K562 (cell line): Measurements from ENCODE around the gene ULBP1. TPM values are rescaled to one million over a fixed set of nuclear protein-coding genes. Genes with fewer than 3 reads are reported as not detected.

Experiments
- DIDO1 ChIP-seq: fragments of 450-650 bp; IDR thresholded peaks from 2 replicates; pipeline ENCODE4 v1.6.1; 2016; ENCODE audit warnings: low read depth, missing biosample characterization, missing genetic modification characterization
- HMG20A ChIP-seq: fragments of 450-650 bp; formaldehyde crosslinking; conservative IDR thresholded peaks from 2 replicates; pipeline ENCODE4 v1.4.0; 2020; ENCODE audit warnings: mild to moderate bottlenecking, mixed read lengths
- ILF3 ChIP-seq: fragments of 450-650 bp; IDR thresholded peaks from 2 replicates; pipeline ENCODE4 v1.6.1; 2018; ENCODE audit warnings: antibody characterized with exemption, mild to moderate bottlenecking, moderate library complexity, borderline replicate concordance
- MEF2A ChIP-seq: IDR thresholded peaks from 2 replicates; pipeline ENCODE4 v1.6.1; 2011; ENCODE audit warnings: low read depth, mild to moderate bottlenecking, low read length, moderate library complexity; ENCODE audit not compliant: control insufficient read depth
- NBN ChIP-seq: fragments of 450-650 bp; IDR thresholded peaks from 2 replicates; pipeline ENCODE4 v1.6.1; 2016; ENCODE audit warnings: low read depth, mild to moderate bottlenecking
- RREB1 ChIP-seq: fragments of 250-450 bp; sonication (Bioruptor Pico); IDR thresholded peaks from 2 replicates; pipeline ENCODE4 v1.4.0; 2020
- SMC3 ChIP-seq: conservative IDR thresholded peaks from 2 replicates; pipeline ENCODE4 v1.6.1; 2011; ENCODE audit warnings: low read depth, low read length, improper control_type of control experiment; ENCODE audit not compliant: insufficient read depth
- ZBTB1 ChIP-seq: sonication (generic); formaldehyde crosslinking; IDR thresholded peaks from 2 replicates; pipeline ENCODE4 v1.8.1; 2023; ENCODE audit warnings: missing genetic modification reagents, low read depth, mild to moderate bottlenecking, borderline replicate concordance
- ZBTB26 ChIP-seq: fragments of 450-650 bp; formaldehyde crosslinking; IDR thresholded peaks from 2 replicates; pipeline ENCODE4 v1.4.0; 2022; ENCODE audit warnings: missing genetic modification characterization
- ZFP91 ChIP-seq: sonication (generic); formaldehyde crosslinking; IDR thresholded peaks from 2 replicates; pipeline ENCODE4 v1.8.0; 2022; ENCODE audit warnings: mild to moderate bottlenecking, missing genetic modification reagents
- ZNF764 ChIP-seq: fragments of 250-450 bp; sonication (Bioruptor Pico); IDR thresholded peaks from 2 replicates; pipeline ENCODE4 v1.4.0; 2020; ENCODE audit warnings: low read depth, mild to moderate bottlenecking, moderate library complexity
- polyA plus RNA-seq, 8 experiments: library from polyadenylated mRNA; depleted of rRNA in 4 of 8; stranded (reverse) in 5 of 8; unstranded in 3 of 8; fragments of >200 nt; fragmentation: Nextera tagmentation in 2 of 8; fragmentation: Illumina TruSeq in 1 of 8; extraction: Ambion mirVana in 2 of 8; extraction: Trizol in 1 of 8; gene quantifications; 2 replicates each; pipeline versions ENCODE4 v1.2.1 to v1.2.3, GENCODE V29; 2011 to 2014; ENCODE audit warnings: inconsistent platforms in 1 of 8, missing spikeins in 1 of 8
- total RNA-seq, 7 experiments: library from RNA; depleted of rRNA in 6 of 7; stranded (reverse); fragments of >200 nt in 6 of 7; fragmentation: Illumina TruSeq in 2 of 7; extraction: Trizol in 2 of 7; gene quantifications; 2 replicates each; pipeline versions ENCODE4 v1.2.1 to v1.2.3, GENCODE V29; 2011 to 2021; ENCODE audit warnings: low replicate concordance in 1 of 7
- TF ChIP-seq, protein P1 (sequence below): fragments of 200-800 bp; sonication (Bioruptor generic); IDR thresholded peaks from 2 replicates; pipeline ENCODE4 v1.6.1; 2017; ENCODE audit warnings: missing genetic modification characterization, missing compliant biosample characterization
- TF ChIP-seq, protein P2 (sequence below): sonication (generic); formaldehyde crosslinking; IDR thresholded peaks from 2 replicates; pipeline ENCODE4 v1.8.1; 2023; ENCODE audit warnings: mild to moderate bottlenecking, missing genetic modification reagents

ULBP1 gene
- total and polyA plus RNA-seq, 9 of the 15 experiments (the other 6 are each of a cell fraction or from before 2014, with no cell fraction given) = 0.33 to 6.0 (median 2.5) TPM

GRCh38 chr6:149963212-149963461 lies 606 bp upstream of the ULBP1 start (continued):
- TF ChIP-seq, protein P1, sequence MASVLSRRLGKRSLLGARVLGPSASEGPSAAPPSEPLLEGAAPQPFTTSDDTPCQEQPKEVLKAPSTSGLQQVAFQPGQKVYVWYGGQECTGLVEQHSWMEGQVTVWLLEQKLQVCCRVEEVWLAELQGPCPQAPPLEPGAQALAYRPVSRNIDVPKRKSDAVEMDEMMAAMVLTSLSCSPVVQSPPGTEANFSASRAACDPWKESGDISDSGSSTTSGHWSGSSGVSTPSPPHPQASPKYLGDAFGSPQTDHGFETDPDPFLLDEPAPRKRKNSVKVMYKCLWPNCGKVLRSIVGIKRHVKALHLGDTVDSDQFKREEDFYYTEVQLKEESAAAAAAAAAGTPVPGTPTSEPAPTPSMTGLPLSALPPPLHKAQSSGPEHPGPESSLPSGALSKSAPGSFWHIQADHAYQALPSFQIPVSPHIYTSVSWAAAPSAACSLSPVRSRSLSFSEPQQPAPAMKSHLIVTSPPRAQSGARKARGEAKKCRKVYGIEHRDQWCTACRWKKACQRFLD (CRISPR knock-in tag) = no peak
- TF ChIP-seq MEF2A (no peak), NBN (no peak), ILF3 (no peak), ZBTB1 (CRISPR knock-in tag) (no peak), RREB1 (CRISPR knock-in tag) (0 out of 2 replicates have a peak, but pooled peaks have one; percentile 48), ZNF764 (CRISPR knock-in tag) (no peak), DIDO1 (tag) (no peak), HMG20A (CRISPR knock-in tag) (no peak), SMC3 (no peak), ZFP91 (CRISPR knock-in tag) (peak; percentile 70; the same call in 1 of the 2 replicates), ZBTB26 (CRISPR knock-in tag) (no peak)
- TF ChIP-seq, protein P2, sequence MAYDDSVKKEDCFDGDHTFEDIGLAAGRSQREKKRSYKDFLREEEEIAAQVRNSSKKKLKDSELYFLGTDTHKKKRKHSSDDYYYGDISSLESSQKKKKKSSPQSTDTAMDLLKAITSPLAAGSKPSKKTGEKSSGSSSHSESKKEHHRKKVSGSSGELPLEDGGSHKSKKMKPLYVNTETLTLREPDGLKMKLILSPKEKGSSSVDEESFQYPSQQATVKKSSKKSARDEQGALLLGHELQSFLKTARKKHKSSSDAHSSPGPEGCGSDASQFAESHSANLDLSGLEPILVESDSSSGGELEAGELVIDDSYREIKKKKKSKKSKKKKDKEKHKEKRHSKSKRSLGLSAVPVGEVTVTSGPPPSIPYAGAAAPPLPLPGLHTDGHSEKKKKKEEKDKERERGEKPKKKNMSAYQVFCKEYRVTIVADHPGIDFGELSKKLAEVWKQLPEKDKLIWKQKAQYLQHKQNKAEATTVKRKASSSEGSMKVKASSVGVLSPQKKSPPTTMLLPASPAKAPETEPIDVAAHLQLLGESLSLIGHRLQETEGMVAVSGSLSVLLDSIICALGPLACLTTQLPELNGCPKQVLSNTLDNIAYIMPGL (CRISPR knock-in tag) = no peak
